ENCODE measurements around the gene COMMD1. TPM values are rescaled to one million over a fixed set of nuclear protein-coding genes. Genes with fewer than 3 reads are reported as not detected.

Gene COMMD1
- polyA plus RNA-seq, 1 experiment = 44.6 TPM

- POLR2A ChIA-PET = no interaction called here
- CTCF ChIA-PET = no interaction called here
- no peak for TF ChIP-seq CTCF (IDR thresholded peaks at IDR 0.05; ENCODE audit: insufficient read depth, low read depth, low read length)
- DNase-seq (ENCODE audit: low read depth) = no peak
- no peaks in the 10 kb centered on the region for H3K27me3 ChIP-seq (ENCODE audit: control insufficient read depth, insufficient read depth, low read length)
- no peaks in the 10 kb centered on the region for H3K36me3 ChIP-seq (ENCODE audit: control insufficient read depth, insufficient read depth, low read length)
- no peak overlapping the region for H3K4me3 ChIP-seq (ENCODE audit: low read depth, low read length)
These were observed 32.4 kb downstream of the COMMD1 start for GRCh38 chr2:61937886-61938285.

DNA sequence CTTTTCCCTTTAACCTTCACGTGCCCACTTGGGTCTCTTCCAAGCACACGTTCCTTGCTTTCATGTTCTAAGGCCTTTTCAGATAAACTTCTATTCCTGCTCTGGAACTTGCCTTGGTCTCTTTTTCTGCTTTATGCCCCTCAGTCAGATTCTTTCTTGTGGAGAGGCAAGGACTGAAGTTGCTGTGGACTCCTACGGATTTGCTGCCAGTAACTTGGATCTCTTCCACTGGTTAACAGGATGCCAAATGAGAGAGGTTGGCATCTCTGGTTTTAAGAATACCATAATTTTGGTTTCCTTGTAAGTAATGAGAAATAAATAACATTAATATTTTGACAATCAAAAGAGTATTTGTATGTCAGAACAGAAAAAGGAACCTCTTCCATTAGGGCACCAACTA lies 33.0 kb downstream of the COMMD1 start:
- Histone ChIP-seq H3K27me3 (ENCODE audit: control insufficient read depth, insufficient read depth, low read length) (no peaks in the 10 kb centered on the region), H3K4me3 (ENCODE audit: low read depth, low read length) (no peak overlapping the region), H3K36me3 (ENCODE audit: control insufficient read depth, insufficient read depth, low read length) (no peaks in the 10 kb centered on the region)
- POLR2A ChIA-PET = no interaction called here
- TF ChIP-seq CTCF (IDR thresholded peaks at IDR 0.05; ENCODE audit: insufficient read depth, low read depth, low read length) = no peak
- DNase-seq (ENCODE audit: low read depth) = no peak
- CTCF ChIA-PET = no interaction called here

- POLR2A ChIA-PET = no interaction called here
- no peak for TF ChIP-seq CTCF (IDR thresholded peaks at IDR 0.05; ENCODE audit: insufficient read depth, low read depth, low read length)
- DNase-seq (ENCODE audit: low read depth) = no peak
- no peaks in the 10 kb centered on the region for H3K36me3 ChIP-seq (ENCODE audit: control insufficient read depth, insufficient read depth, low read length)
- CTCF ChIA-PET = interaction anchor here (1.4 kb wide), 1 partner anchor 11 kb away, joined by 3 read pairs; no protein-coding TSS in a partner anchor
- no peak overlapping the region for H3K4me3 ChIP-seq (ENCODE audit: low read depth, low read length)
- no peaks in the 10 kb centered on the region for H3K27me3 ChIP-seq (ENCODE audit: control insufficient read depth, insufficient read depth, low read length)
These were observed 37.8 kb downstream of the COMMD1 start for GRCh38 chr2:61943251-61943650.

DNA sequence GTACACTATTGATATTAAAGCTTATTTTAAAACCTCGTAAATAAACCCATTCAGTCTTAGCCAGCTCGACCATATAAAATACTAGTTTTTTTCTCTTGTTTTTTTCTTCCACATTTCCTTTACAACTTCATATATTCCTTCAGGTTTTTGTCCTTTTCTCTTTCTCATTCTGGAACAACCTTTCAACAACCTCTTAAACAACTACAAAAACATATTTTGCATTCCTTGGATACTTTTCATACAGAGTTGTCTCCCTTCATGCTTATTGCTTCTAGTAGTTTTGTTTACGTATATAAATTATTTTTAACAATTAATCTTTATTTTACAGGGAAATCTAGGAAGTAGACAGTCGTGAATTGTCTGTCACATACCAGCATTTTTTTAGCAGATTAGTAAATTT lies 41.2 kb downstream of the COMMD1 start:
- no peak overlapping the region for H3K4me3 ChIP-seq (ENCODE audit: low read depth, low read length)
- no peak for DNase-seq (ENCODE audit: low read depth)
- TF ChIP-seq CTCF (IDR thresholded peaks at IDR 0.05; ENCODE audit: insufficient read depth, low read depth, low read length) = no peak
- no peaks in the 10 kb centered on the region for H3K27me3 ChIP-seq (ENCODE audit: control insufficient read depth, insufficient read depth, low read length)
- ChIA-PET CTCF (no interaction called here), POLR2A (no interaction called here)
- no peaks in the 10 kb centered on the region for H3K36me3 ChIP-seq (ENCODE audit: control insufficient read depth, insufficient read depth, low read length)

DNA sequence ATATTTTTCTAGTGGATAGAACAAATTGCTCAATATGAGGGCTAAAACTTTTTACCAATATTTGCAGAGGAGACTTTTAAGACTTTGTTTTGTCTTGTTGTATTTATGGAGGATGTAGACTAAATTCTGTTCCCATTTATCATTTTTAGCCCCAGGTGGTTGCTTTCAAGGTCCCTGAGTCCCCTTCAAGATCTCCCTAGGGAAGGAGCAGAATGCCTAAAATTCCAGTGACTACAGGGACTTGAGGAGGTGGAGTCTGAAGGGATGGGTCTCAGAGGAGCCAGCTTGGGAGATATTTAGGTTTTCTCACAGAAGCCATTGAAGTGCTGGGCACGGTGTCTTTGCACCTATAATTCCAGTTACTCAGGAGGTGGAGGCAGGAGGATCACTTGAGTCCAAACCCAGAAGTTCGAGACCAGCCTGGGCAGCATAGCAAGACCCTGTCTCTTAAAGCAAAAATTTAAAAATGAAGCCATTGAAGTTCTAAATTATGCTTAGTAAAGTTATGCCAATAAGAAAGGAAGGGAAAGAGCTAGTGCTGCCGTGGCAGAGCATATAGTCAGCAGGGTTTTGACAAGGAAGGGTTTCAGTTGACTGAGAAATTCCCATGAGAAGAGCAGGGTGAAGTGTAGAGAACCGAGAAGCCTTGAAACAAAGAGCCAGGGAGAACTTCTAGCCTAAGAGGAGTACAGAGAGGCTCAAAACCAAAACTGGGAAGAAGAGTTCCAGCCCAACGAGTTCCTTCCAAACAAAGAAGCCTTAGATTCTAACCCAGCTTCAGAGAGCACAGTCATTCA lies 43.4 kb downstream of the COMMD1 start:
- Histone ChIP-seq H3K27me3 (ENCODE audit: control insufficient read depth, insufficient read depth, low read length) (no peaks in the 10 kb centered on the region), H3K4me3 (ENCODE audit: low read depth, low read length) (no peak overlapping the region), H3K36me3 (ENCODE audit: control insufficient read depth, insufficient read depth, low read length) (no peaks in the 10 kb centered on the region)
- no peak for DNase-seq (ENCODE audit: low read depth)
- ChIA-PET POLR2A (no interaction called here), CTCF (no interaction called here)
- no peak for TF ChIP-seq CTCF (IDR thresholded peaks at IDR 0.05; ENCODE audit: insufficient read depth, low read depth, low read length)

Measured in BJ (cell line).